Thoracic aorta (tissue), 2 donors: ENCODE measurements around the gene GMNC. TPM values are rescaled to one million over a fixed set of nuclear protein-coding genes. Genes with fewer than 3 reads are reported as not detected.

Experiments used
- ATAC-seq: fragments of 150-250 bp; one replicate; pipeline ENCODE4 v1.8.0; 2017; ENCODE audit warnings: low read depth; ENCODE audit not compliant: insufficient number of reproducible peaks, low FRiP score
- DNase-seq: peaks from one replicate; pipeline ENCODE4 v3.0.0-alpha.2; 2020; ENCODE audit warnings: low spot score
- H3K27ac ChIP-seq, 2 donors: fragments of 200-600 bp; sonication (generic); 1 replicate in 1 of 2; 2 replicates in 1 of 2; pipeline ENCODE4 v1.5.1; 2016; ENCODE audit warnings: mild to moderate bottlenecking in 2 of 2, moderate library complexity in 2 of 2
- H3K27me3 ChIP-seq: fragments of 200-600 bp; sonication (generic); replicated peaks from 2 replicates; pipeline ENCODE4 v1.6.0; 2016; ENCODE audit warnings: mild to moderate bottlenecking; ENCODE audit not compliant: insufficient read depth
- H3K36me3 ChIP-seq: fragments of 200-600 bp; sonication (generic); one replicate; pipeline ENCODE4 v1.5.1; 2016
- H3K4me1 ChIP-seq, 2 donors: fragments of 200-600 bp; sonication (generic); 1 replicate in 1 of 2; 2 replicates in 1 of 2; pipeline versions ENCODE4 v1.5.1 to v1.6.0; 2016; ENCODE audit warnings: low read depth in 2 of 2, mild to moderate bottlenecking in 1 of 2; ENCODE audit not compliant: control insufficient read depth in 1 of 2
- H3K4me3 ChIP-seq: fragments of 200-600 bp; sonication (generic); 2 replicates; pipeline ENCODE4 v1.5.1; 2016; ENCODE audit warnings: mild to moderate bottlenecking
- H3K9me3 ChIP-seq: fragments of 200-600 bp; sonication (generic); 2 replicates; pipeline ENCODE4 v1.5.1; 2016
- CTCF ChIP-seq: fragments of 200-600 bp; sonication (generic); IDR thresholded peaks from one replicate; pipeline ENCODE4 v1.5.1; 2019; ENCODE audit warnings: antibody characterized with exemption
- total RNA-seq, 2 donors: library from RNA; depleted of rRNA; stranded (reverse); fragments of >200 nt; gene quantifications; one replicate each; pipeline versions ENCODE4 v1.1.0 to v1.2.3, GENCODE V29; 2016

Gene GMNC
- total RNA-seq, 2 donors from 2014 or later: not detected

DNA sequence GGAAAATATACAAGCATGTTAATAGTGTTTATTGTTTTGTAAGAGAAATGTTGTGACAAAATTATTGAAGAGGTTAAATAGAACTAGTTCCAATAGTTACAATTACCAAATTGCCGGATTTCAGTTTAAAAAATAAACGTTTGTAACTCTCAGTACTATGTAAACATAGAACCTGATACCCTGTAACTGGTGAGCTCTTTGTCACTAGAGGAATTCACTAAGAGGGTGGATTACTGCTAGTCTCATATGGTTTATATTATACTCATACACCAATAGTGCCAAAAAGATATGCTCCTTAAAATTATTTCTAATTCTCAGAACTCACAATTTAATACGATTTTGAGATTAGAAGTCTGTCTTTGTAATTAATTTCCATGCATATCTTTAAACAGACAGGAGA is 7.6 kb upstream of the GMNC start:
- no peak for ATAC-seq
- no peak for DNase-seq
- TF ChIP-seq CTCF: no peak
- H3K9me3 ChIP-seq: no peaks in the 10 kb centered on the region
- no peak overlapping the region for H3K27ac ChIP-seq
- no peaks in the 10 kb centered on the region for H3K36me3 ChIP-seq
- H3K4me3 ChIP-seq: no peak overlapping the region
- no peaks in the 10 kb centered on the region for H3K27me3 ChIP-seq
- H3K4me1 ChIP-seq: no peaks in the 10 kb centered on the region

DNA sequence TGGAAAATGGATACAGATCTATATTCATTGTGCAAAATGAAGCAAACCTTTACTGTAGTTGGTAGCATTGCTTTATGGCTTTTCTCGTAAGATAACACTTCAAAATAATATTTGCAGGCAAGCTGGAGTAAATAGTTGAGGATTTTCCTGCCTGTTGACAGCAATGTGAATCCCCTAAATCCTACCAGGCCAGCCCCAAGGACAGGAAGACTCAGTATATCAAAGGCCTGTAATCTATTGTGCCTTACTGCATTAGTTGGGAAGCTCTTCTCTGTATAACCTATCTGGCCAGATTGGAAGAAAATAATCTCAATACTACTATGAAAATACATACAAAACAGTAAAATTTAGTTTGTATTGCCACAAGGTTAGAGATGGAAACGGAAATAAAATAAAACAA is 4.6 kb upstream of the GMNC start:
- H3K4me3 ChIP-seq: no peak overlapping the region
- no peaks in the 10 kb centered on the region for H3K9me3 ChIP-seq
- H3K27ac ChIP-seq: no peak overlapping the region
- no peaks in the 10 kb centered on the region for H3K4me1 ChIP-seq
- no peak for DNase-seq
- no peaks in the 10 kb centered on the region for H3K36me3 ChIP-seq
- H3K27me3 ChIP-seq: no peaks in the 10 kb centered on the region
- TF ChIP-seq CTCF: no peak
- ATAC-seq: no peak

DNA sequence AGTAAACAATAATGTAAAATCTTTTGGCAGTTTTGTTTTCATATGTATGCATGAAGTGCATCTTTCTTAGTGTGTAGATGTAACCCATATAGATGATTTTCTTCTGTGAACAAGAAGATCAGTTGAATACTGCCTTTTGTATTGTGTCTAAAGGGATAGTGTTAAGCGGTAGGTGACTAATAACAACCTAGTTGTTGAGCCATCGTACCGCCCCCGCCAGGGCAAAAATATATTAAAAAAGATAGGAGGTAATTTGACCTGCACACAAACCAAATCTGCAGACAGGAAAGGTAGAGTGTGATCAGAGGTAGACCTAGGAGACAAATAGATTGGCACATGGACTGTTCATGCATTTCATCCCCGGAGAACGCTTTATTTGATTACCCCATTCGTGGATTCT is 3.3 kb upstream of the GMNC start:
- Histone ChIP-seq H3K27me3 (no peaks in the 10 kb centered on the region), H3K9me3 (no peaks in the 10 kb centered on the region), H3K4me3 (no peak overlapping the region), H3K27ac (no peak overlapping the region), H3K4me1 (no peaks in the 10 kb centered on the region), H3K36me3 (no peaks in the 10 kb centered on the region)
- TF ChIP-seq CTCF: no peak
- no peak for DNase-seq
- ATAC-seq: no peak

DNA sequence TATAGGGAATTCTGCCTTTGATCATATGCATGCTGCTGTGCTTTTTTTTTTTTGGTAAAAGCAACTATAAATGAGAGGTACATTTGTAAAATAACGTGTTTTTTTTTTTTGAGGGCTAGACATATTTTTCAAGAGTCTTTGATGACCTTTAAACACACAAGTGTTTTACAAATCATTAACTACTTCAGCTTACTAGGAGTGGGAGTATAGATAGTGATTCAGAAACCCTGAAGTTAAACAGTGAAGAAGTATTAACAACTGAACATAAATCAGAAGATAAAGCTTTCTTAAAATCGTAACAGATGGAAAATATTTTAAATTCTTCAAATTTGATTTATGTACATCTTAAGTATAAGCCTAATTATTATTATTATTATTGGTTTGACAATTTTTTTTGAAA is 2.9 kb upstream of the GMNC start:
- Histone ChIP-seq H3K4me1 (no peaks in the 10 kb centered on the region), H3K4me3 (no peak overlapping the region), H3K27ac (no peak overlapping the region), H3K27me3 (no peaks in the 10 kb centered on the region), H3K36me3 (no peaks in the 10 kb centered on the region), H3K9me3 (no peaks in the 10 kb centered on the region)
- no peak for ATAC-seq
- DNase-seq: no peak
- TF ChIP-seq CTCF: no peak

GRCh38 chr3:190864002-190864401 is 1.5 kb upstream of the GMNC start:
- Histone ChIP-seq H3K9me3 (no peaks in the 10 kb centered on the region), H3K4me1 (no peaks in the 10 kb centered on the region), H3K36me3 (no peaks in the 10 kb centered on the region), H3K4me3 (no peak overlapping the region), H3K27me3 (no peaks in the 10 kb centered on the region), H3K27ac (no peak overlapping the region)
- DNase-seq (no peak), ATAC-seq (no peak)
- TF ChIP-seq CTCF: no peak
